Natural killer cell (primary cell): ENCODE results near the gene NHLRC4. TPM values are rescaled to one million over a fixed set of nuclear protein-coding genes. Genes with fewer than 3 reads are reported as not detected.

Source experiments
- ATAC-seq, 3 donors: fragments of 150-1000 bp in 2 of 3; fragments of 200-7000 bp in 1 of 3; cut with Tn5 transposase; 1 replicate in 1 of 3; 2 replicates in 2 of 3; pipeline ENCODE4 v1.10.0; 2021; ENCODE audit warnings: mild to moderate bottlenecking in 2 of 3, moderate library complexity in 2 of 3
- DNase-seq, 2 donors: peaks; one replicate each; pipeline versions ENCODE4 v3.0.0 to v3.0.0-alpha.2; 2013 to 2021; ENCODE audit warnings: mixed read lengths in 1 of 2
- H3K27ac ChIP-seq: one replicate; pipeline ENCODE4 v1.5.1; 2013; ENCODE audit warnings: mild to moderate bottlenecking, low read length
- H3K27me3 ChIP-seq: one replicate; pipeline ENCODE4 v1.6.1; 2013; ENCODE audit warnings: low read length; ENCODE audit not compliant: control insufficient read depth, insufficient read depth
- H3K36me3 ChIP-seq: one replicate; pipeline ENCODE4 v1.6.1; 2013; ENCODE audit warnings: low read length; ENCODE audit not compliant: control insufficient read depth, insufficient read depth
- H3K4me1 ChIP-seq: one replicate; pipeline ENCODE4 v1.6.1; 2013; ENCODE audit warnings: low read length; ENCODE audit not compliant: control insufficient read depth, insufficient read depth
- H3K4me3 ChIP-seq: one replicate; pipeline ENCODE4 v1.5.1; 2013; ENCODE audit warnings: low read length
- H3K9me3 ChIP-seq: one replicate; pipeline ENCODE4 v1.6.1; 2013; ENCODE audit warnings: low read length; ENCODE audit not compliant: control insufficient read depth, insufficient read depth
- H3K27ac Mint-ChIP-seq, 2 donors: one replicate each; pipeline ENCODE4 v1.8.0; 2022; ENCODE audit warnings: mild to moderate bottlenecking in 2 of 2, mixed read lengths in 2 of 2, moderate library complexity in 1 of 2
- H3K27me3 Mint-ChIP-seq, 2 donors: one replicate each; pipeline ENCODE4 v1.8.0; 2022; ENCODE audit warnings: low read depth in 2 of 2, mixed read lengths in 2 of 2
- H3K36me3 Mint-ChIP-seq: one replicate; pipeline ENCODE4 v1.8.0; 2022; ENCODE audit warnings: mixed read lengths
- H3K4me1 Mint-ChIP-seq, 2 donors: one replicate each; pipeline ENCODE4 v1.8.0; 2022; ENCODE audit warnings: mixed read lengths in 2 of 2
- H3K4me3 Mint-ChIP-seq: one replicate; pipeline ENCODE4 v1.8.0; 2022; ENCODE audit warnings: mild to moderate bottlenecking, moderate library complexity, mixed read lengths
- H3K9me3 Mint-ChIP-seq, 2 donors: one replicate each; pipeline ENCODE4 v1.8.0; 2022; ENCODE audit warnings: mixed read lengths in 2 of 2
- CTCF ChIP-seq: fragments of 200-600 bp; IDR thresholded peaks from one replicate; pipeline ENCODE4 v1.8.0; 2022; ENCODE audit warnings: antibody characterized with exemption
- WGBS: methylation state at CpG from one replicate; pipeline ENCODE4 v1.1.7; 2013; ENCODE audit warnings: missing lambda C conversion rate; ENCODE audit not compliant: insufficient coverage; 5-methylcytosine and 5-hydroxymethylcytosine counted together
- intact Hi-C: fragments of 100-400 bp; cut with micrococcal nuclease; formaldehyde crosslinking; loops from one replicate; pipeline ENCODE4 v1.14.2; 2022
- total RNA-seq, 4 donors: library from RNA; stranded (reverse); fragments of 120-200 nt in 1 of 4; gene quantifications; one replicate each; pipeline versions ENCODE4 v1.2.3 to v1.2.4, GENCODE V29; 2013 to 2022

Gene NHLRC4
- total RNA-seq, 3 donors from 2014 or later (not counting 1 experiment from before 2014, with no cell fraction given), result 0.28 to 0.75 (median 0.35) TPM

GRCh38 chr16:534135-534534, 32.7 kb upstream of the NHLRC4 start:
- no peaks in the 10 kb centered on the region for H3K9me3 ChIP-seq
- DNase-seq (no peak), ATAC-seq (no peak)
- peaks cover 67% of the 10 kb centered on the region for H3K4me1 ChIP-seq
- H3K27me3 ChIP-seq, result no peaks in the 10 kb centered on the region
- H3K36me3 ChIP-seq, result peaks cover 12% of the 10 kb centered on the region
- Mint-ChIP-seq H3K27me3 (no peaks in the 10 kb centered on the region), H3K9me3 (no peaks in the 10 kb centered on the region), H3K4me1 (peaks cover 14 to 29% of the 10 kb centered on the region in 2 donors), H3K27ac (no peak overlapping the region), H3K4me3 (no peak overlapping the region), H3K36me3 (no peaks in the 10 kb centered on the region)
- H3K27ac ChIP-seq, result no peak overlapping the region
- H3K4me3 ChIP-seq, result no peak overlapping the region
- TF ChIP-seq CTCF, result no peak
- intact Hi-C loops, result no loop called here
- 92% methylated on average over 21 of the region's 21 CpGs for WGBS

GRCh38 chr16:534856-535445, 31.9 kb upstream of the NHLRC4 start:
- H3K4me3 ChIP-seq, result no peak overlapping the region
- no peaks in the 10 kb centered on the region for H3K27me3 Mint-ChIP-seq
- peaks cover 58% of the 10 kb centered on the region for H3K4me1 ChIP-seq
- peaks cover 12 to 26% of the 10 kb centered on the region in 2 donors for H3K4me1 Mint-ChIP-seq
- no peak overlapping the region for H3K4me3 Mint-ChIP-seq
- no peak overlapping the region for H3K27ac ChIP-seq
- intact Hi-C loops, result no loop called here
- no peak for TF ChIP-seq CTCF
- no peak for DNase-seq
- no peaks in the 10 kb centered on the region for H3K27me3 ChIP-seq
- 95% methylated on average over 27 of the region's 27 CpGs for WGBS
- no peaks in the 10 kb centered on the region for H3K9me3 Mint-ChIP-seq
- H3K27ac Mint-ChIP-seq, result peak overlapping the region in 1 of 2 donors; percentile 61
- no peak for ATAC-seq
- no peaks in the 10 kb centered on the region for H3K9me3 ChIP-seq
- H3K36me3 ChIP-seq, result peaks cover 12% of the 10 kb centered on the region
- H3K36me3 Mint-ChIP-seq, result no peaks in the 10 kb centered on the region

- peak in 2 of 3 donors; percentile 35 to 56 for ATAC-seq
- intact Hi-C loops, result no loop called here
These were observed 31.1 kb upstream of the NHLRC4 start for GRCh38 chr16:535446-536405.

More at GRCh38 chr16:535446-536405, 31.1 kb upstream of the NHLRC4 start:
- peaks cover 51% of the 10 kb centered on the region for H3K4me1 ChIP-seq
- no peak for DNase-seq
- no peak overlapping the region for H3K27ac Mint-ChIP-seq
- 84% methylated on average over 39 of the region's 39 CpGs for WGBS
- peaks cover 15% of the 10 kb centered on the region for H3K36me3 ChIP-seq
- TF ChIP-seq CTCF, result no peak
- no peak overlapping the region for H3K4me3 ChIP-seq
- no peaks in the 10 kb centered on the region for H3K27me3 ChIP-seq
- H3K27ac ChIP-seq, result no peak overlapping the region
- H3K9me3 Mint-ChIP-seq, result no peaks in the 10 kb centered on the region
- no peaks in the 10 kb centered on the region for H3K36me3 Mint-ChIP-seq
- H3K27me3 Mint-ChIP-seq, result no peaks in the 10 kb centered on the region
- H3K4me1 Mint-ChIP-seq, result peaks cover 5 to 18% of the 10 kb centered on the region in 2 donors
- no peak overlapping the region for H3K4me3 Mint-ChIP-seq
- no peaks in the 10 kb centered on the region for H3K9me3 ChIP-seq
